HG03565 (cell line): ENCODE measurements around the gene SIGLEC15.
"Not testable (repeated sequence)": the region's sequence is repeated elsewhere in the genome, so short reads cannot be mapped to it uniquely, and the experiment has no call there.

Experiments used
- ATAC-seq: cut with Tn5 transposase; IDR thresholded peaks from one replicate; pipeline ENCODE4 v1.9.1; 2021; ENCODE audit warnings: mild to moderate bottlenecking, moderate library complexity; ENCODE audit not compliant: unreplicated experiment

Gene SIGLEC15

DNA sequence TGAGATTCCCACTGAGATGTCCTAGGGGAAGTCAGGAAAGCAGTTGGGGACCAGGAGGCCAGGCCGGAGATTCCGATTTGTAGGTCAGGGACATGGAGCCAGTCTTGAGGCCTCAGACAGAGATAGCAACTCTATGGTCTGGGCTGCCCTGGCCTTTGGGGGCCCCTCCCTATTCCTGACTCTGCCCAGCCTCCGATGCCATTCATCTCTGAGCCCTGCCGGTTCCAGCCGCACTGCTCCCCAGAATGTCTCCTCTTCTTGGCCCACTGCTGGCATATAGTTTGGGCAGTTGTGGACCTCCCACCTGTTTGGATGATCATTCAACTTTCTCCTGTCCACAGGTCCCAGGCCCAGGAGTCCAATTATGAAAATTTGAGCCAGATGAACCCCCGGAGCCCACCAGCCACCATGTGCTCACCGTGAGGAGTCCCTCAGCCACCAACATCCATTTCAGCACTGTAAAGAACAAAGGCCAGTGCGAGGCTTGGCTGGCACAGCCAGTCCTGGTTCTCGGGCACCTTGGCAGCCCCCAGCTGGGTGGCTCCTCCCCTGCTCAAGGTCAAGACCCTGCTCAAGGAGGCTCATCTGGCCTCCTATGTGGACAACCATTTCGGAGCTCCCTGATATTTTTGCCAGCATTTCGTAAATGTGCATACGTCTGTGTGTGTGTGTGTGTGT is 16.4 kb downstream of the SIGLEC15 start:
- no peak for ATAC-seq

DNA sequence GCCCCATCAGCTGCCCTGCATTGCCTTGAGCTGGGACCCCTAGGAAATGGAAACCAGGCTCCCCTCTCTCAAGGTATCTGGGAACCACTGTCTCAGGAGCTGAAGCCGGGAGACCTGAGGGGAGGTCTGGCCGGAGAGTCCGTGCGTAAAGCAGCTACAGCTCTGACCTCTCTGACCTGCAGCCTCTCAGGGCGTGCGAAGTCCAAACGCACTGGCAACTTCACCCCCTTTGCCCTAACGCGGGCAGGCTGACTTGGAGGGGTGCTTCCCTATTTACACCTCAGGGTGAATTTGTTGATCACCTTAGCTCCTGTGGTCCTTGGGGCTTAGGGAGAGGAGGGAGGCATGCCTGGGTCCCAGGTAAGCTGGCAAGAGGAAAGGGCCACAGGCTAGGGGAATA is 17.5 kb downstream of the SIGLEC15 start:
- no peak for ATAC-seq

- ATAC-seq: no peak
Measured at GRCh38 chr18:45844938-45845337, 19.5 kb downstream of the SIGLEC15 start.

GRCh38 chr18:45845410-45845809 is 19.9 kb downstream of the SIGLEC15 start:
- no peak for ATAC-seq

DNA sequence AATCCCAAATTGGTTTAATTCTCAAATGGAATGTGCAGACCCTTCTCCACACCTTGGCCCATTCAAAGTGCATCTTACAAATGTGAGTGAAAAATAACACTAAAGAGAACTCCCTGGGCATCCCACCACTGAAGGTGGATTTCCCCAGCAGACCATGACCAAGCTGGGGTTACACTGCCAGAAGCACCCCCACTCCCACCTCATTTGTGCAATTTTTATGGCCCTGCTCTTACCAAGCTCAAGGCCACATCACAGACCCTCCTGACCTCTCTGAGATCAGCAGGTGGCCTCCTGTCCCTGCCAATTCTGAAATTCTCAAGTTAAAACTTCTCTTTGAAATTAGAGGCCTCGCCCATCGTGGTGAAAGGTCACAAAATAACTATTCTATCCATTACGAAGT is 21.6 kb downstream of the SIGLEC15 start:
- no peak for ATAC-seq

- ATAC-seq: not testable (repeated sequence)
Measured at GRCh38 chr18:45848643-45849042, 23.2 kb downstream of the SIGLEC15 start.

GRCh38 chr18:45849529-45849928 is 24.1 kb downstream of the SIGLEC15 start:
- ATAC-seq: no peak

- no peak for ATAC-seq
Measured at GRCh38 chr18:45850021-45850420, 24.5 kb downstream of the SIGLEC15 start.

DNA sequence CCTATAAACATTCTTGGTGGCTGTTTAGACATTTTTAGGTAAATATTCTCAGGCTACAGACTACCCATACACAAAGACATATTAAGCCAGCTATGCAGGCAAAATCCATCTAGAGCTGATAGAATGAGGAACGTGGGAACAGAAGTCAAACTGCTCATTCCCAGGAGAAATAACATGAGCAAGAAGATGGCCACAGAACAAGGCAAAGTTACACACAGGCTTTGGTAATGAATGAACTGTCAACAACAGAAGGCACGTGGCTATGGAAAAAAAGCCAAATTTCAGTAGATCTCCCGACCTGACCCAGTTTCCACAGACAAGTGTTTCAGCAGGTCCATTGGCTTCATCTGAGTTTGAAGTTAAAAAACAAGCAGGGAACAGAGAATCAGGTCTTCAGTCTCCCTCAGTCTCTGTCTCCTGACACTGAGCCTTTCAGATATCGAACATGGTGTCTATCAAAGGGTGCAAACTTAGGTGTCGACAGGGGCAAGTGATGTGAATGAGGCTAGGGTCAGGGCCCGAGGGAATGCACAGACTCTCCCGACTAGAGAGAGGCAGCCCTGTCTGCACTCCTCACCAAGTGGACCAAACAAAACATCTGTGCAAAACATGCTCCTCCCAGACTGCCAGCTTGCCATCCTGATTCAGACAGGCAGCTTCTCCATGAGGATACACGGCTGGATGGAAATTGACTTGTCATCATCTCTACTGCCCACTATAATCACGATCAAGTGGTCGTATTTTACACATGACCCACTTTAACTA is 25.9 kb downstream of the SIGLEC15 start:
- ATAC-seq: no peak

DNA sequence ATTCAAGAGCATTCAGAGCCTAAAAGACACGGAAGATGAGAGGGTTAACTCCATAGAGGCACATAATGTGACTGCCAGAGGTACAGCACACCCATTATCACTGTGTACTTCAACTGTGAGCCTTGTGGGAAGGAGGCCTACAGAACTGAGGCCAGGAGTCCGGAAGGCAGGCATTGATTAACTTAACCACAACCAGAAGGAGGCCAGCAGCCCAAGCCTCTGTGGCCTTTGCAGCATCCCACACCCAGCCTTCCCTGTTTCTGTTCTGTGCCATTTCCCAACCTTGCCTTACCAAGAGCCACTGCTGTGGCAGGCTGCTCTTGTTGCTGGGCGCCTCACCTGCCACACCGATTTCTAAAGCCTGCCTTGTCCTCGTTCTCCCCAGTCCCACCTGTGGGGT is 27.2 kb downstream of the SIGLEC15 start:
- ATAC-seq: no peak

GRCh38 chr18:45854036-45854586 is 28.6 kb downstream of the SIGLEC15 start:
- no peak for ATAC-seq

GRCh38 chr18:45856531-45856930 is 31.1 kb downstream of the SIGLEC15 start:
- no peak for ATAC-seq

- no peak for ATAC-seq
Measured at GRCh38 chr18:45859334-45859733, 33.9 kb downstream of the SIGLEC15 start.

- ATAC-seq: no peak
Measured at GRCh38 chr18:45860492-45860891, 35.0 kb downstream of the SIGLEC15 start.

DNA sequence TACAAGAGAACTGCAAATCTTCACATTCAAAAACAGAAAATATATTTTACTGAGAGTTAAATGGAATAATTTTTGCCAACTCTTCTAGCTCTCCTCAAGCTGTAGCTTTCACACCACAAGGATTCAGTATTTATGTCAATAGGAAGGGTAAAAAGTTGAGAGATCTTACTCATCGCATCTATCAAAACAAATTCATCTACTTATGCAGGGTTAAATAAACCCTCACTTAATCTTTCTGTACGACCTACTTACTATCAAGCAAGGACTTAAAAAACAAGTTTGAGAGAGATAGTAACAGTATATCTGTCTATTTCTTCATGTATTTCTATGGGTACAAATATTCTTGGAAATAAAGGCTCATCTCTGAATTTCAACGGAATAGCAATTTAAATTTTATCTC is 35.5 kb downstream of the SIGLEC15 start:
- no peak for ATAC-seq

- ATAC-seq: no peak
Measured at GRCh38 chr18:45861926-45862325, 36.5 kb downstream of the SIGLEC15 start.

- no peak for ATAC-seq
Measured at GRCh38 chr18:45863469-45863868, 38.0 kb downstream of the SIGLEC15 start.

DNA sequence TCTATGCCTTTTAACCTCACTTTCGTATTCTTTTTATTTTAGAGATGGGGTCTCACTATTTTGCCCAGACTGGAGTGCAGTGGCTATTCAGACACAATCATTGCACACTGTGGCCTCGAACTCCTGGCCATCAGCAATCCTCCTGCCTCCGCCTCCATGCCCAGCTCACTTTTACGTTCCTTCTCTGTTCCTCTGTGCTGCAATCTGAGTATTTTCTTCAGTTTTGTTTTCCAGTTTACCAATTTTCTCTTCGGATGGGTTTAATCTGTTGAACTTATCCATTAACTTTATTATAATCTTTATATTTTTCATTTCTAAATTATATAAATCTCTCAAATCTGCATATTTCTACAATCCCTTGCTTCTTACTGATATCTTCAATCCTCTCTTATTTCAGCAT is 38.6 kb downstream of the SIGLEC15 start:
- no peak for ATAC-seq

DNA sequence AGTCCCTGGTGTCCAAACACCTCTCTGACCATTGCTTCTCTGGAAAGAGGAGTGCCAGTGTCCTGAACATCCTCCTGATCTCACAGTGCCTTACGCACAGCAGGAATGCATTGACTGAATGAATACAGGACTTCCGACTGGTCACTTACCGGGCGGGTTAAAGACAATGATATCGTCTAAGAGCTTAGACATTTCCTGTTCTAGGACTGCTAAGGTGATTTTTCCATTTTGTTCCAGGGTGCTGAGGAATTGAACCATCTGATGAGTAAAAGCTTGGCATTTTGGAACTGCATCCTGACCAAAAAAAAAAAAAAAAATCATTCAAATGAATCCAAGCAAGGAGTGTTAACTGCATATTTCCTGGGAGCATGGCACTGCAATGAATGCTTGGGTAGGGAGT is 40.0 kb downstream of the SIGLEC15 start:
- ATAC-seq: no peak

- no peak for ATAC-seq
Measured at GRCh38 chr18:45870419-45870818, 44.9 kb downstream of the SIGLEC15 start.

- ATAC-seq: no peak
Measured at GRCh38 chr18:45871431-45872084, 46.1 kb downstream of the SIGLEC15 start.
